CD14-positive monocyte (primary cell): ENCODE measurements around the gene FSTL3. TPM values are rescaled to one million over a fixed set of nuclear protein-coding genes. Genes with fewer than 3 reads are reported as not detected.
A peak's percentile ranks its signal among the peaks of the same experiment; 100 is the strongest.
"Not testable (repeated sequence)": the region's sequence is repeated elsewhere in the genome, so short reads cannot be mapped to it uniquely, and the experiment has no call there.

Source experiments
- DNase-seq, 3 donors: peaks; one replicate each; pipeline ENCODE4 v3.0.0-alpha.2; 2011 to 2022
- H2AFZ ChIP-seq: 2 replicates; pipeline ENCODE4 v1.6.0; 2012; ENCODE audit warnings: mild to moderate bottlenecking, low read depth, low read length, inconsistent platforms; ENCODE audit not compliant: insufficient read depth, poor library complexity, severe bottlenecking
- H3K27ac ChIP-seq, 2 donors: 1 replicate in 1 of 2; 2 replicates in 1 of 2; pipeline ENCODE4 v1.5.1; 2012 to 2013; ENCODE audit warnings: low read length in 2 of 2, control low read depth in 1 of 2, inconsistent platforms in 1 of 2, low read depth in 1 of 2, mild to moderate bottlenecking in 1 of 2
- H3K27me3 ChIP-seq, 2 donors: one replicate each; pipeline versions ENCODE4 v1.6.0 to v1.6.1; 2011 to 2013; ENCODE audit warnings: low read length in 2 of 2; ENCODE audit not compliant: control insufficient read depth in 2 of 2, insufficient read depth in 2 of 2
- H3K36me3 ChIP-seq, 2 donors: replicated peaks in 1 of 2; 1 replicate in 1 of 2; 2 replicates in 1 of 2; pipeline versions ENCODE4 v1.5.1 to v1.6.1; 2012 to 2013; ENCODE audit warnings: low read length in 2 of 2, control low read depth in 1 of 2, inconsistent platforms in 1 of 2, mild to moderate bottlenecking in 1 of 2; ENCODE audit not compliant: insufficient read depth in 2 of 2, control insufficient read depth in 1 of 2
- H3K4me1 ChIP-seq, 2 donors: 1 replicate in 1 of 2; 2 replicates in 1 of 2; pipeline versions ENCODE4 v1.5.1 to v1.6.1; 2012 to 2013; ENCODE audit warnings: low read length in 2 of 2, control low read depth in 1 of 2, inconsistent platforms in 1 of 2, mild to moderate bottlenecking in 1 of 2, moderate library complexity in 1 of 2; ENCODE audit not compliant: insufficient read depth in 2 of 2, control insufficient read depth in 1 of 2
- H3K4me2 ChIP-seq: replicated peaks from 2 replicates; pipeline ENCODE3; 2012; ENCODE audit warnings: low read length, moderate library complexity, mild to moderate bottlenecking; ENCODE audit not compliant: poor library complexity, severe bottlenecking; ENCODE audit errors: extremely low read depth
- H3K4me3 ChIP-seq, 3 experiments: fragments of 200-600 bp in 1 of 3; sonication (generic) in 1 of 3; replicated peaks in 1 of 3; 1 replicate in 2 of 3; 2 replicates in 1 of 3; pipeline ENCODE4 v1.5.1; 2011 to 2013; ENCODE audit warnings: low read length in 3 of 3, mild to moderate bottlenecking in 3 of 3, control low read depth in 2 of 3, low read depth in 2 of 3, inconsistent platforms in 1 of 3, moderate library complexity in 1 of 3
- H3K79me2 ChIP-seq: 2 replicates; pipeline ENCODE4 v1.6.0; 2012; ENCODE audit warnings: mild to moderate bottlenecking, control low read depth, inconsistent platforms, low read length, moderate library complexity; ENCODE audit not compliant: insufficient read depth
- H3K9ac ChIP-seq: 2 replicates; pipeline ENCODE4 v1.6.0; 2017; ENCODE audit warnings: low read length, mild to moderate bottlenecking; ENCODE audit not compliant: insufficient read depth, poor library complexity, severe bottlenecking
- H3K9me3 ChIP-seq, 2 donors: replicated peaks in 1 of 2; 1 replicate in 1 of 2; 2 replicates in 1 of 2; pipeline versions ENCODE4 v1.5.1 to v1.6.1; 2012 to 2013; ENCODE audit warnings: low read length in 2 of 2, control low read depth in 1 of 2; ENCODE audit not compliant: control insufficient read depth in 1 of 2, insufficient read depth in 1 of 2
- H4K20me1 ChIP-seq: 2 replicates; pipeline ENCODE4 v1.6.0; 2012; ENCODE audit warnings: mild to moderate bottlenecking, low read length, control low read depth, moderate library complexity; ENCODE audit not compliant: insufficient read depth
- H3K27ac Mint-ChIP-seq, 7 donors: one replicate each; pipeline ENCODE4 v1.8.0; 2020; ENCODE audit warnings: mild to moderate bottlenecking in 7 of 7, mixed read lengths in 7 of 7, moderate library complexity in 6 of 7, inconsistent platforms in 2 of 7
- H3K27me3 Mint-ChIP-seq, 3 donors: one replicate each; pipeline ENCODE4 v1.8.0; 2021 to 2022; ENCODE audit warnings: low read depth in 3 of 3, mild to moderate bottlenecking in 3 of 3, mixed read lengths in 3 of 3, moderate library complexity in 3 of 3, inconsistent platforms in 1 of 3
- H3K36me3 Mint-ChIP-seq, 2 donors: one replicate each; pipeline ENCODE4 v1.8.0; 2020; ENCODE audit warnings: mixed read lengths in 2 of 2, inconsistent platforms in 1 of 2, mild to moderate bottlenecking in 1 of 2
- H3K4me1 Mint-ChIP-seq: one replicate; pipeline ENCODE4 v1.8.0; 2020; ENCODE audit warnings: mild to moderate bottlenecking, mixed read lengths
- H3K4me3 Mint-ChIP-seq, 2 donors: one replicate each; pipeline ENCODE4 v1.8.0; 2020; ENCODE audit warnings: mild to moderate bottlenecking in 2 of 2, mixed read lengths in 2 of 2, moderate library complexity in 1 of 2
- H3K9me3 Mint-ChIP-seq, 7 donors: one replicate each; pipeline ENCODE4 v1.8.0; 2020 to 2022; ENCODE audit warnings: mixed read lengths in 7 of 7, mild to moderate bottlenecking in 6 of 7, moderate library complexity in 6 of 7, inconsistent platforms in 2 of 7
- CTCF ChIP-seq: fragments of 200-600 bp; IDR thresholded peaks from one replicate; pipeline ENCODE4 v1.8.0; 2022; ENCODE audit warnings: antibody characterized with exemption, mild to moderate bottlenecking
- WGBS: methylation state at CpG from one replicate; pipeline ENCODE4 v1.1.5; 2013; ENCODE audit warnings: missing lambda C conversion rate; ENCODE audit not compliant: insufficient coverage; 5-methylcytosine and 5-hydroxymethylcytosine counted together
- intact Hi-C, 2 donors: fragments of 100-400 bp; cut with micrococcal nuclease; formaldehyde crosslinking; loops; one replicate each; pipeline versions ENCODE4 v1.15.0 to v1.15.1; 2023
- polyA minus RNA-seq: library from RNA; depleted of rRNA, polyadenylated mRNA; stranded (reverse); fragments of >200 nt; gene quantifications from 2 replicates; pipeline ENCODE4 v1.2.3, GENCODE V29; 2012
- polyA plus RNA-seq, 3 donors: library from polyadenylated mRNA; depleted of rRNA in 1 of 3; unstranded in 2 of 3; stranded (reverse) in 1 of 3; fragments of 300-500 nt in 2 of 3; fragments of >200 nt in 1 of 3; fragmentation: Illumina TruSeq in 2 of 3; gene quantifications; 1 replicate in 2 of 3; 2 replicates in 1 of 3; pipeline ENCODE4 v1.2.3, GENCODE V29; 2012 to 2021
- total RNA-seq, 12 experiments: library from RNA in 1 of 12; stranded (reverse) in 1 of 12; fragments of 120-200 nt in 1 of 12; gene quantifications; one replicate each; pipeline ENCODE4 v1.2.4 and lab custom pipeline; 2013 to 2026; ENCODE audit warnings: mixed read lengths in 6 of 12, inconsistent platforms in 1 of 12

The FSTL3 gene
- 15.8 TPM for total RNA-seq (2013)
- polyA plus RNA-seq = 10 to 100 TPM in 1 of 3 donors, 1 to 10 TPM in 2; 2.5 to 42.1 (median 5.2) TPM
- polyA minus RNA-seq = 11.2 and 11.5 TPM in 2 replicates
- 1.2 to 8.5 (median 3.7) reads per million in 11 experiments for total RNA-seq (lab: John Stamatoyannopoulos, UW)

GRCh38 chr19:676339-677105 lies at the start of gene FSTL3:
Gene FSTL3, plus strand, starts transcription at chr19:676392. Its CDS starts 32 bp downstream, at chr19:676424.
- WGBS = 9% methylated on average over 60 of the region's 63 CpGs
- peaks cover 3 to 4% of the 10 kb centered on the region in 2 donors for H3K36me3 Mint-ChIP-seq
- H3K27me3 Mint-ChIP-seq = peaks cover 14 to 46% (median 32%) of the 10 kb centered on the region in 3 donors
- Histone ChIP-seq H3K9me3 (no peaks in the 10 kb centered on the region), H3K27ac (no peak within 1 kb of the TSS), H3K27me3 (peaks cover 0 to 30% of the 10 kb centered on the region in 2 donors), H3K36me3 (no peaks in the 10 kb centered on the region), H3K4me1 (peaks cover 53 to 63% of the 10 kb centered on the region in 2 donors), H3K4me2 (peak within 1 kb of the TSS; percentile 67), H2AFZ (no peak within 1 kb of the TSS), H3K79me2 (peaks cover 10% of the 10 kb centered on the region), H4K20me1 (no peaks in the 10 kb centered on the region), H3K4me3 (peak within 1 kb of the TSS in 2 of 3 experiments; percentile 34 to 54), H3K9ac (no peak within 1 kb of the TSS)
- peaks cover 0 to 3% (median under 1%) of the 10 kb centered on the region in 7 donors for H3K9me3 Mint-ChIP-seq
- H3K27ac Mint-ChIP-seq = peak within 1 kb of the TSS in 1 of 7 donors; percentile 75
- peak within 1 kb of the TSS; percentile 72 to 81 for H3K4me3 Mint-ChIP-seq
- TF ChIP-seq CTCF = no peak
- DNase-seq = no peak
- intact Hi-C loops = no loop called here
- peaks cover 56% of the 10 kb centered on the region for H3K4me1 Mint-ChIP-seq

GRCh38 chr19:626566-626965 lies 49.6 kb upstream of the FSTL3 start:
- H3K27ac Mint-ChIP-seq, H3K9me3 ChIP-seq, H3K4me1 Mint-ChIP-seq, H3K27ac ChIP-seq, H3K9me3 Mint-ChIP-seq, H2AFZ ChIP-seq, H3K27me3 Mint-ChIP-seq, H3K9ac ChIP-seq, H3K27me3 ChIP-seq, H3K4me3 ChIP-seq, DNase-seq, intact Hi-C loops, H3K4me3 Mint-ChIP-seq, H3K4me2 ChIP-seq, H3K4me1 ChIP-seq, H3K79me2 ChIP-seq, H4K20me1 ChIP-seq: not testable (repeated sequence)
- 96% methylated on average over 4 of the region's 7 CpGs for WGBS
- H3K36me3 ChIP-seq = peaks cover 30 to 75% of the 10 kb centered on the region in 2 donors
- peaks cover 41 to 76% of the 10 kb centered on the region in 2 donors for H3K36me3 Mint-ChIP-seq
